Tibial nerve (tissue), 3 donors: Measurements from ENCODE around the gene PMM2.

Source experiments
- POLR2A ChIP-seq, 2 donors: fragments of 450-650 bp; IDR thresholded peaks; one replicate each; pipeline ENCODE4 v1.6.1; 2017; ENCODE audit warnings: antibody characterized with exemption in 2 of 2, mild to moderate bottlenecking in 2 of 2, moderate library complexity in 2 of 2
- TF ChIP-seq, protein P1 (sequence below), 5 experiments: fragments of 200-600 bp in 3 of 5; fragments of 450-650 bp in 2 of 5; sonication (generic) in 3 of 5; IDR thresholded peaks; one replicate each; pipeline ENCODE4 v1.5.1; 2016 to 2019; ENCODE audit warnings: antibody characterized with exemption in 5 of 5, mild to moderate bottlenecking in 3 of 5, moderate library complexity in 2 of 5

DNA sequence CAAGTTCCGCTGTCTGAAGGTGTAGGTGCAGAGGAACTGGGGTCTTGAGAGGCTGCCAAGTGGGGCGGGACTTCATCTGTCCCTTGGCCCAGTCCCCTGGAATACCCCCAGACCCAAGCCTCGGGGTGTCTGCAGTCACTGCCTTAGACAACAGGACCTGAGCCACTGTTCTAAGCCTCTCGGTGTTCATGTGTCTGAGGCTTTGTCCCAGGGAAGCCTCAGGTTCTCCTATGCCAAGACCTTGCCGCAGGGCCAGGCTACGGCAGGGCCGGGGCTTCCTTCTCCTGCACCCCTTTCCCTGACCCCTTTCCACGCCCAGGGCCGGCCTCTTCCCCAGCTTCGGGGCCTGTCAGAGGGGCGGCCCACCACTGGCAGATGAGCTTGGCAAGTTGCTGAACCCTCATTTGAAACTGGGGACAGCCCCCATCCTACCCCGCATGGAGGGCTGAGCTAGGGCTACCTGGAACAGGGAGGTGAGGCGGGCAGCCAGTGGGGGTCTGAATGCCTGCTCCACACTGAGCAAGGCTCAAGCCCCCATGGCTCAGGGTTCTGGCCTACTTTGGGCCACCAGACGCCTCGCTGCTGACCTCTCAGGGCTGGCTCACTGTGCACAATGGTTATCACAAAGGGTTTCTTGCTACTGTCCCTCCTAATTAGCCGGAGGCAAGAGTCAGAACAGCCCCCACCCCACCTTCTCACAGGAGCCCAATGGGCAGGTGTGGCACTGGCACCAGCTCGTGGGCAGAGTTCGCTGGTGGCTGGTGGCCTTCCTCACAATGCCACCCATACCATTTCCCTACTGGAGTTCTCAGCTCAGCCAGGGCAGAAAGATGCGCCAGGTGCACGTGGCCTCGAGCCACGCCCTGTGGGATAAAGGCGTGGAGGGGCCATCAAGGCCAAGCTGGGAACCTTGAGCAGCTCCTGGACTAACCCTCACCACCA lies 91.6 kb downstream of the PMM2 start:
- no peak for TF ChIP-seq POLR2A (IDR thresholded peaks at IDR 0.05)
- TF ChIP-seq, protein P1, sequence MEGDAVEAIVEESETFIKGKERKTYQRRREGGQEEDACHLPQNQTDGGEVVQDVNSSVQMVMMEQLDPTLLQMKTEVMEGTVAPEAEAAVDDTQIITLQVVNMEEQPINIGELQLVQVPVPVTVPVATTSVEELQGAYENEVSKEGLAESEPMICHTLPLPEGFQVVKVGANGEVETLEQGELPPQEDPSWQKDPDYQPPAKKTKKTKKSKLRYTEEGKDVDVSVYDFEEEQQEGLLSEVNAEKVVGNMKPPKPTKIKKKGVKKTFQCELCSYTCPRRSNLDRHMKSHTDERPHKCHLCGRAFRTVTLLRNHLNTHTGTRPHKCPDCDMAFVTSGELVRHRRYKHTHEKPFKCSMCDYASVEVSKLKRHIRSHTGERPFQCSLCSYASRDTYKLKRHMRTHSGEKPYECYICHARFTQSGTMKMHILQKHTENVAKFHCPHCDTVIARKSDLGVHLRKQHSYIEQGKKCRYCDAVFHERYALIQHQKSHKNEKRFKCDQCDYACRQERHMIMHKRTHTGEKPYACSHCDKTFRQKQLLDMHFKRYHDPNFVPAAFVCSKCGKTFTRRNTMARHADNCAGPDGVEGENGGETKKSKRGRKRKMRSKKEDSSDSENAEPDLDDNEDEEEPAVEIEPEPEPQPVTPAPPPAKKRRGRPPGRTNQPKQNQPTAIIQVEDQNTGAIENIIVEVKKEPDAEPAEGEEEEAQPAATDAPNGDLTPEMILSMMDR (IDR thresholded peaks at IDR 0.05) = no peak
